T-helper 17 cell (primary cell): ENCODE measurements around the gene FAM83C. TPM values are rescaled to one million over a fixed set of nuclear protein-coding genes. Genes with fewer than 3 reads are reported as not detected.
A peak's percentile ranks its signal among the peaks of the same experiment; 100 is the strongest.
"Not testable (repeated sequence)": the region's sequence is repeated elsewhere in the genome, so short reads cannot be mapped to it uniquely, and the experiment has no call there.

ENCODE experiments used
- ATAC-seq: fragments of 150-1000 bp; cut with Tn5 transposase; 2 replicates; pipeline ENCODE4 v1.10.0; 2021; ENCODE audit warnings: mild to moderate bottlenecking, moderate library complexity
- DNase-seq, 3 donors: peaks; one replicate each; pipeline versions ENCODE4 v3.0.0 to v3.0.0-alpha.2; 2020 to 2021
- H3K9me3 ChIP-seq: one replicate; pipeline ENCODE4 v1.7.0; 2013; ENCODE audit warnings: low read length, mild to moderate bottlenecking; ENCODE audit not compliant: control insufficient read depth, poor library complexity, severe bottlenecking
- H3K27ac Mint-ChIP-seq: one replicate; pipeline ENCODE4 v1.8.0; 2022; ENCODE audit warnings: mild to moderate bottlenecking, moderate library complexity, mixed read lengths
- H3K27me3 Mint-ChIP-seq: one replicate; pipeline ENCODE4 v1.8.0; 2022; ENCODE audit warnings: mixed read lengths
- H3K36me3 Mint-ChIP-seq: one replicate; pipeline ENCODE4 v1.8.0; 2022; ENCODE audit warnings: low read depth, mixed read lengths
- H3K4me1 Mint-ChIP-seq: one replicate; pipeline ENCODE4 v1.8.0; 2022; ENCODE audit warnings: mild to moderate bottlenecking, mixed read lengths
- H3K4me3 Mint-ChIP-seq: one replicate; pipeline ENCODE4 v1.8.0; 2022; ENCODE audit warnings: mild to moderate bottlenecking, moderate library complexity, mixed read lengths
- total RNA-seq, 4 donors: library from RNA in 2 of 4; stranded (reverse) in 2 of 4; gene quantifications; one replicate each; pipeline ENCODE4 v1.2.3 and lab custom pipeline; 2022 to 2026

FAM83C gene
- total RNA-seq, 2 donors from 2014 or later: not detected

DNA sequence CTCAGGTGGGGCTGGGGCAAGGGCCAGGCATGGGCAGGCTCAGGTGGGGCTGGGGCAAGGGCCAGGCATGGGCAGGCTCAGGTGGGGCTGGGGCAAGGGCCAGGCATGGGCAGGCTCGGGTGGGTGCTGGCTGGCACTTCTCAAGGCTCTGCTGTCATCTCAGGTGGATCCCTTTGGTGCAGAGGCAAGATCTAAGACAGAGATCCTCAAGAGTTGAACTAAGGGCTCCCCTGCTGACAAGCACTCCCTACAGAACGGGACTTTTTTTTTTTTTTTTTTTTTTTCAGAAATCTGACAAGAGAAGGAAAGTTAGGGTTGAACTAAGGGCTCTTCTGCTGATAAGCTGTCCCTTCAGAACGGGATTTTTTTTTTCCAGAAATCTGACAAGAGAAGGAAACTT lies 39.2 kb downstream of the FAM83C start:
- no peaks in the 10 kb centered on the region for H3K27me3 Mint-ChIP-seq
- no peaks in the 10 kb centered on the region for H3K9me3 ChIP-seq
- peak; percentile 49 for ATAC-seq
- H3K4me3 Mint-ChIP-seq: no peak overlapping the region
- peaks cover 12% of the 10 kb centered on the region for H3K4me1 Mint-ChIP-seq
- no peak for DNase-seq
- H3K27ac Mint-ChIP-seq: peak overlapping the region; percentile 97
- H3K36me3 Mint-ChIP-seq: no peaks in the 10 kb centered on the region

DNA sequence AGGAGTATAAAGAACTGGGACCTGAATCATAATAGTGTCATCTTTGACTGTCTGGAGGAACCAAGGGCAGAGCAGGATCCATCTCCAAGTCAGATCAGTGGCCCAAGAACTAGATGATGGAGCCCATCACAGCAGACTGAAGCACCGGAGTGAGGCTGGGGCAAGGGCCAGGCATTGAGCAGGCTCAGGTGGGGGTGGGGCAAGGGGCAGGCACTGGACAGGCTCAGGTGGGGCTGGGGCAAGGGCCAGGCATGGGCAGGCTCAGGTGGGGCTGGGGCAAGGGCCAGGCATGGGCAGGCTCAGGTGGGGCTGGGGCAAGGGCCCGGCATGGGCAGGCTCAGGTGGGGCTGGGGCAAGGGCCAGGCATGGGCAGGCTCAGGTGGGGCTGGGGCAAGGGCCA lies 39.6 kb downstream of the FAM83C start:
- Mint-ChIP-seq H3K4me1 (peaks cover 14% of the 10 kb centered on the region), H3K27ac (peak overlapping the region; percentile 97), H3K4me3 (peak overlapping the region; percentile 83)
- ATAC-seq, H3K9me3 ChIP-seq, H3K36me3 Mint-ChIP-seq, H3K27me3 Mint-ChIP-seq, DNase-seq: not testable (repeated sequence)

DNA sequence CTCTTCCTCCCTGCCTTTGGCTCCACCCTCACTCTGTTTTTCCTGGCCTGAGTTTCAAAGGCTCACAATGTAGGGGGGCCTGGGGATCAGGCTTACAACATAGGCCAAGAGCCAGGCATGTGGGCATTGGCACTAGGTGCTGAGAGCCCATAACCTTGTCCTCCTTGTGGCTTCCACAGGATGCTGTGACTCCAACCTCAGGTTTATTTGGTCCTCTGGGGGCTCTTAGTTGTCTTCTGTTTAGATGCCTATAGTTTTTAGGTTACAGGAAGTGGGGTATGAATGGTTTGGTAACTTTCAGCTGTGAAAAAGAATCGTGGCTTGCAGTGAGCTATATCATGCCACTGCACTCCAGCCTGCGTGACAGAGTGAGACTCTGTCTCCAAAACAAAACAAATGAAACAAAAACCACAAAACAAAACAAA lies 40.2 kb downstream of the FAM83C start:
- H3K27ac Mint-ChIP-seq: peak overlapping the region; percentile 97
- H3K4me3 Mint-ChIP-seq: peak overlapping the region; percentile 83
- H3K4me1 Mint-ChIP-seq: peaks cover 14% of the 10 kb centered on the region
- H3K9me3 ChIP-seq: no peaks in the 10 kb centered on the region
- ATAC-seq (peak; percentile 91), DNase-seq (no peak)
- no peaks in the 10 kb centered on the region for H3K27me3 Mint-ChIP-seq
- no peaks in the 10 kb centered on the region for H3K36me3 Mint-ChIP-seq

DNA sequence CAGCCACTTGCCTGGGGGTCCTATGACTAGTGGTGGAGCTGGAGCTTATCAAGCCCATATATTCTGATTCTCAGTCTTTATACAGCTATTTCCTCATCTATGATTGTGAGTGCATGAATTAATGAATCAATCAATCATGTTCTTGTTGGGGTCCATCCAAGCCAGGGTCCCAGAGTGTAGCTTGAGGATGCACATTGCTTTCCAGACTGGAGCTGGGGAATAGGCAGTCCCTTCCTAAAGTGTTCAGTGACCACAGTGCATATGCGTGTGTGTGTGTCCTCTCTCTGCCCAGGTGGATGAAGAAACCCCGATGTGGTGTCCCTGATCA lies 40.6 kb downstream of the FAM83C start:
- Mint-ChIP-seq H3K36me3 (no peaks in the 10 kb centered on the region), H3K27ac (peak overlapping the region; percentile 97), H3K4me1 (peaks cover 14% of the 10 kb centered on the region), H3K27me3 (no peaks in the 10 kb centered on the region), H3K4me3 (peak overlapping the region; percentile 83)
- ATAC-seq: no peak
- DNase-seq: no peak
- no peaks in the 10 kb centered on the region for H3K9me3 ChIP-seq

DNA sequence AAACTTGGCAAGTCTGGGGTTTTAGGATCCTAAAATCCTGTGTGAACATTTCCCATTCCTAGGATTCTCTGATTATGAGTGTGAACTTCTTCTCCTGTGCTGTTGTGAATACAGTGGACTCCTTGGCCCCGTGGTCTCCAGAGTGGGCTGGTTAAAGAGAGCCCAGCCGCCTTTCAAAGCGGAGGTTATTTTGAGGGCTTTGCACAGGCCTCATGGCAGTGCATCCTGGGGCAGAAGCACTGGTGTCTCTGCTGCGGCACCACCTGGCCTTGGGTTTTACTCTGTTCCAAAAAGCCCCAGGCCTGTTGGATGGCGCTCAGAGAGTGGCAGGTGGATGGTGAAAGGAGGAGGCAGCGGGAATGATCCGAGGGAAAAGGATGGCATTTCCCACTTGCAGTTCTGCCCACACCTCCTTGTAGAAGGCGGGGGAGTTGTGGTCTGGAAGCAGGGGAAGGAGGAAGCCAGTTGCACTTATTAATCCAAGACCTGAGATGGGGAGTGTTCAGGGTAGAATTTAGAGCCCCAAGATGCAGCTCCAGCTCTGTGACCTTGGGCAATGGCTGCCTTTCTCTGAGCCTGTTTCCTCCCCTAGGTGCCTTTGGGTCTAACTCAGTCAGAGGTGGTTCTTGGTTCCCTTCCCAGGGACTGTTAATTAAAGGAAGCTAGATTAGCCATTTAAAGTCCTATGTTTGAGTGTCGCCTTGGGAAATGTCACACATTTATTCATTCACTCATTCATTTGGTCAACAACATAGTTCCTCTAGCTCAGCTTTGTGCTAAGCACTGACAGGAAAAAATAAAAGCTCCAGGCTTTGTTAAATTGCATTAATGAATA lies 43.4 kb downstream of the FAM83C start:
- peak overlapping the region; percentile 6 for H3K27ac Mint-ChIP-seq
- ATAC-seq: no peak
- no peak overlapping the region for H3K4me3 Mint-ChIP-seq
- no peaks in the 10 kb centered on the region for H3K36me3 Mint-ChIP-seq
- H3K27me3 Mint-ChIP-seq: no peaks in the 10 kb centered on the region
- no peaks in the 10 kb centered on the region for H3K9me3 ChIP-seq
- peaks cover 14% of the 10 kb centered on the region for H3K4me1 Mint-ChIP-seq
- DNase-seq: no peak

DNA sequence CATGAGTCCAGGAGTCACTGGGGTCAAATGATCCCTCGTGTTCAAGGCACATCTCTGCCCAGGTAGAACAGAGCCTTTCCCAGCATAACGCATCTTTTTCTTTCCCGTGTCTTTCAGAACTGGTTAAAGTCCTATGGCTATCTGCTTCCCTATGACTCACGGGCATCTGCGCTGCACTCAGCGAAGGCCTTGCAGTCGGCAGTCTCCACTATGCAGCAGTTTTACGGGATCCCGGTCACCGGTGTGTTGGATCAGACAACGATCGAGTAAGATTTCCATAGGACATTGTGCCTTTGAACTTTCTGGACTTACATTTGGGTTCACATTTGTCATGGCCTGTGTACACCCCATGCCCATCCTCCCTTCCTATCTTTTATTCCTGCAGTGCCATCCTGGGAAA lies 45.5 kb downstream of the FAM83C start:
- DNase-seq (no peak), ATAC-seq (no peak)
- H3K4me1 Mint-ChIP-seq: peaks cover 6% of the 10 kb centered on the region
- H3K9me3 ChIP-seq: no peaks in the 10 kb centered on the region
- H3K27ac Mint-ChIP-seq: no peak overlapping the region
- no peaks in the 10 kb centered on the region for H3K36me3 Mint-ChIP-seq
- no peak overlapping the region for H3K4me3 Mint-ChIP-seq
- H3K27me3 Mint-ChIP-seq: no peaks in the 10 kb centered on the region

DNA sequence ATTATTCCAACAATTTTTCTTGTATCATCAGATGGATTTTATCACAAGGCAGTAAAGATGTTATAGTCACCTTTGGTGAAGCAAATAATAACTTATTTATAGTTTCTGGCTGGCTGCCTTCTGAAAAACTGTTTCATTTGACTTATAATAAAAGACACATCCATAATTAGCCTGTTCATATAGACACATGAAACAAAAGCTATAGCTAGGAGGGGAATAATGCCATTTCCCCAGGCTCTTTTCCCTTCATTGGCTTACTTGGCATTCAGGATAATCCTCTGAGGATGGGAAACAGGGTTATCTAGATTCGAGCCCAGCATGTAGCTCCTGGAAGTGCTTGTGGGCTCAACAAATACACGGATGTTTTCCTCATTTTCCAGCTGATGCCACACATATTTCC lies 48.2 kb downstream of the FAM83C start:
- Mint-ChIP-seq H3K4me1 (peaks cover 8% of the 10 kb centered on the region), H3K4me3 (no peak overlapping the region)

DNA sequence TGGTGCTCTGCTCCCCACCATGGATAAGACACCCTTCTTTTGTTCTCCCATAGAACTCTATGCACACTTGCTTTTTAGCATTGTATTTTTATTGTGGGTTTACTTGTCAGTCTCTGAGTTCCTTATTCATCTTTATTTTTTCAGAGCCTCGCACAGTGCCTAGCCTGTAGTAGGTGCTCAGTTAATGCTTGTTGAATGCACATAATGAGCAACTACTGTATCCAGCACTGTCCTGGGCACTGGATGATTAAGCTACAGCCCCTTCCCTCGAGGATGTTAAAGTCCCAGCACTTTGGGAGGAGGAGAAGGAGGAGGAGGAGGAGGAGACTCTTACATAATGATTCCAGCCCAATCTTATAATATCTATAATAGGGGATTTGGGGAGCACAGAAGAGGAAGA lies 48.9 kb downstream of the FAM83C start:
- no peaks in the 10 kb centered on the region for H3K9me3 ChIP-seq
- Mint-ChIP-seq H3K36me3 (no peaks in the 10 kb centered on the region), H3K4me3 (no peak overlapping the region), H3K27ac (peak overlapping the region; percentile 59), H3K27me3 (no peaks in the 10 kb centered on the region), H3K4me1 (peaks cover 8% of the 10 kb centered on the region)
- DNase-seq (no peak), ATAC-seq (no peak)

More for the DNA sequence above, 48.2 kb downstream of the FAM83C start:
- no peaks in the 10 kb centered on the region for H3K9me3 ChIP-seq
- no peaks in the 10 kb centered on the region for H3K27me3 Mint-ChIP-seq
- ATAC-seq (no peak), DNase-seq (no peak)
- H3K36me3 Mint-ChIP-seq: no peaks in the 10 kb centered on the region
- H3K27ac Mint-ChIP-seq: no peak overlapping the region

DNA sequence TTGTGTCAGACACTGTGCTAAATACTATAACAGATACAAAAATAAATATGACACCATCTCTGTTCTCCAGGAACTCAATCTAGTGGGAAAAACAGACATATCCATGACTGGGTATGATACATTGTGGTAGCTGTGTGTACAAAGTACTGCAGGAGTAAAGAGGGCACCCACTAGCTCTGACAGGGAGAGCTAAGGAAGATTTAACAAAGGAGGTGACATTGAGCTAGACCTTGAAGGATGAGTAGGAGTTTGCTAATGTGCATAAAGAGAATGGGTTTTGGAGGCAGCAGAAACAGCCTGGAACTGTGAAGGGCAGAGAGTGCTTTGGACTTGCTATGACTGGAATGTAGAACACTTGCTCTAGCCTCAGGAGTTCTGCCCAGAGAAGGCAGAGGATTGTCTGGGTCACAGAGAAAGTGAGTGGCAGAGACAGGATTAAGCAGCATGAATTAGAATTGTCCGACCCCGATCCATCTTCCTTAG lies 51.4 kb downstream of the FAM83C start:
- DNase-seq (no peak), ATAC-seq (no peak)
- Mint-ChIP-seq H3K4me3 (no peak overlapping the region), H3K27ac (no peak overlapping the region), H3K27me3 (no peaks in the 10 kb centered on the region), H3K36me3 (peaks cover 3% of the 10 kb centered on the region), H3K4me1 (peaks cover 8% of the 10 kb centered on the region)
- H3K9me3 ChIP-seq: no peaks in the 10 kb centered on the region

DNA sequence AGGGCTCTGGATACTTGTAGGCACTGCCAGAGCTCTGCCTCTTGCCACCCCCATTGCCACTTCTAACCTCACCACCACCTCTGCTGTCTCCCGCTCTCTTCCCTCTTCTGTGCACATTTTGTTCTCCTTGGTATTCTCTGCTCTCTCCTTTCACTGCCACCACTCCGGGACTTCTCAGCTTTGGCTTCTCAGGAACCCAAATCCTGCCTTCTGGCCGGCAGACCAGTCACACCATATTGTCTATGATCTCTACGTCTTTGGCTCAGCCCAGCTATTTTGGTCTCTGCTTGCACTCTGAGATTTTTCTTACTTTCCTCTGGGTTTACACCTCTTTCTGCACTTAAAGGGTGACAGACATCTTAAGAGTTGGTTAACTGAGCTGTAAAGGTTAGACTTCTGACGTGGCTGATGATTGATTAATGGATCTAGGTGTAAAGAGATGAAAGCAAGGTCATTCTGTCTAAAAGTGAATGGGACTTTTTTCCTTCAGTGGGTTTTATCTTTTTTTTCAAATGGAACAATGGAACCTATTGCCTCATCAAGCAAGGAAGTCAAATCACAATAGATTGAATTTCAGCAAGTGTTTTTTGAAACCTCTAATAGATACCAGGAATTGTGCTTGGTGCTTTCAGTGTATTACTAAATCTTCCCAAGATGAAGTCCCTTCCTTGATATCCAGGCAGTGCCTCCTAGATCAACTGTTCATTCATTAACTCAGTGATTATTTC lies 52.0 kb downstream of the FAM83C start:
- ATAC-seq: no peak
- no peak for DNase-seq
- H3K27me3 Mint-ChIP-seq: no peaks in the 10 kb centered on the region
- H3K4me1 Mint-ChIP-seq: peaks cover 8% of the 10 kb centered on the region
- no peak overlapping the region for H3K27ac Mint-ChIP-seq
- H3K4me3 Mint-ChIP-seq: no peak overlapping the region
- H3K36me3 Mint-ChIP-seq: peaks cover 3% of the 10 kb centered on the region
- H3K9me3 ChIP-seq: no peaks in the 10 kb centered on the region

DNA sequence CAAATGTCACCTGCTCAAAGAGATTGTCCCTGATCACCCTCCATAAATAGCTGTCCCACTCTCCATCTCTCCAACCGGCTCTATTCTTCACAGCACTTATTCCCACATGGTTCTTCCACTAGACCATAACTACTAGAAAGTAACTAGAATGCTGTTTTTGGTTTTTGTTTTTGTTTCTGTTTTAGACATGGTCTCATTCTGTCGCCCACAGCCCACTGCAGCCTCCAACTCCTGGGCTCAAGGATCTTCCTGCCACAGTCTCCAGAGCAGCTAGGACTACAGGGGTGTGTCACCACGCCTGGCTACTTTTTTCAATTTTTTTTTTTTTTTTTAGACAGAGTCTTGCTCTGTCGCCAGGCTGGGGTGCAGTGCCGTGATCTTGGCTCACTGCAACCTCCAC lies 53.5 kb downstream of the FAM83C start:
- H3K4me1 Mint-ChIP-seq: peaks cover 12% of the 10 kb centered on the region
- no peaks in the 10 kb centered on the region for H3K9me3 ChIP-seq
- ATAC-seq (no peak), DNase-seq (no peak)
- H3K27ac Mint-ChIP-seq: no peak overlapping the region
- no peaks in the 10 kb centered on the region for H3K27me3 Mint-ChIP-seq
- no peak overlapping the region for H3K4me3 Mint-ChIP-seq
- peaks cover 9% of the 10 kb centered on the region for H3K36me3 Mint-ChIP-seq

DNA sequence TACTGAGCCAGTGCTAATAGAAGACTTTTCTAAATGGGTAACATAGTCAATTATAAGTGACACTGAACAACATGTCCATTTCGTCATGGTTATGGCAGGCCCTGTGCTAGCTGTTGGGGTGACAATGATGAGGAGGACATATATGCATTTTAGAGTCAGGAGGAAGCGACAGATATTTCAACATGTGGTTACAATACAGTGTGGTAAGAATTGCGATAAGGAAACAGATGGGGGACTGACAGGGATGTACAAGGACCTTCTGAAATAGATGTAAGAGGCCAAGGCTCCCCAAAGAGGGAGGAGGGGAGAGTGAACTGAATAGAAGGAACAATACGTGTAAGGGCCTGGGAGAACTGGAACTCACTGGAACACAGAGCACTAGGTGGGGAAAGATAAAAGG lies 54.1 kb downstream of the FAM83C start:
- ATAC-seq (no peak), DNase-seq (no peak)
- Mint-ChIP-seq H3K4me1 (peaks cover 12% of the 10 kb centered on the region), H3K36me3 (peaks cover 9% of the 10 kb centered on the region), H3K27ac (no peak overlapping the region), H3K27me3 (no peaks in the 10 kb centered on the region), H3K4me3 (no peak overlapping the region)
- no peaks in the 10 kb centered on the region for H3K9me3 ChIP-seq

DNA sequence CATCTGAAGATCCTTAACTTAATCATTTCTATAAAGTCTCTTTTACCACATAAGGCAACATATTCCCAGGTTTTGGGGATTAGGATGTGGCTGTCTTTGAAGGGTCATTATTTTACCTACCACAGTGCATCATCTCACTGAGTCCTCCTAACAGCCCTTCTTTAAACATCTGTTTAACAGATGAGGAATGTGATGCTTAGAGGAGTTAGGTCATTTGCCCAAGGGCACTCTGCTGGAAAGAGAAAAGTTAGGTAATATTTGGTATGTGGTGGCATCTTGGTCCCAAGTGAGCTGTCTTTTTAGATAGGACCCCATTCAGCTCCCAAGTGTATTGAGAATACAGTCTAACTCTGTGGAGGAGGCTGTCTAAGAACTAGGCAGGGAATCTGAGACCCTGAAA lies 54.7 kb downstream of the FAM83C start:
- Mint-ChIP-seq H3K27me3 (no peaks in the 10 kb centered on the region), H3K27ac (no peak overlapping the region), H3K4me3 (no peak overlapping the region), H3K36me3 (peaks cover 10% of the 10 kb centered on the region), H3K4me1 (peaks cover 12% of the 10 kb centered on the region)
- ATAC-seq: no peak
- no peaks in the 10 kb centered on the region for H3K9me3 ChIP-seq
- DNase-seq: no peak
